Measurements from ENCODE around the gene CTNNA2.
"Not testable (repeated sequence)": the region's sequence is repeated elsewhere in the genome, so short reads cannot be mapped to it uniquely, and the experiment has no call there.

The CTNNA2 gene

GRCh38 chr2:80016171-80016570 lies 503.3 kb downstream of the CTNNA2 start:
- Histone ChIP-seq H3K27me3 (ENCODE audit: control insufficient read depth, insufficient read depth, low read length) (no peaks in the 10 kb centered on the region), H3K4me3 (ENCODE audit: low read length) (no peak overlapping the region), H3K27ac (ENCODE audit: low read depth, low read length) (no peak overlapping the region), H3K36me3 (ENCODE audit: control insufficient read depth, insufficient read depth, low read length) (no peaks in the 10 kb centered on the region), H3K4me1 (ENCODE audit: control insufficient read depth, insufficient read depth, low read length) (no peaks in the 10 kb centered on the region), H3K9ac (ENCODE audit: low read length) (no peak overlapping the region)

GRCh38 chr2:80019571-80020460 lies 507.0 kb downstream of the CTNNA2 start:
- Histone ChIP-seq H3K4me3 (ENCODE audit: low read length) (no peak overlapping the region), H3K4me1 (ENCODE audit: control insufficient read depth, insufficient read depth, low read length) (no peaks in the 10 kb centered on the region), H3K36me3 (ENCODE audit: control insufficient read depth, insufficient read depth, low read length) (no peaks in the 10 kb centered on the region), H3K27ac (ENCODE audit: low read depth, low read length) (no peak overlapping the region), H3K27me3 (ENCODE audit: control insufficient read depth, insufficient read depth, low read length) (no peaks in the 10 kb centered on the region), H3K9ac (ENCODE audit: low read length) (no peak overlapping the region)

GRCh38 chr2:80022018-80022417 lies 509.2 kb downstream of the CTNNA2 start:
- Histone ChIP-seq H3K36me3 (ENCODE audit: control insufficient read depth, insufficient read depth, low read length) (no peaks in the 10 kb centered on the region), H3K9ac (ENCODE audit: low read length) (no peak overlapping the region), H3K27me3 (ENCODE audit: control insufficient read depth, insufficient read depth, low read length) (no peaks in the 10 kb centered on the region), H3K4me1 (ENCODE audit: control insufficient read depth, insufficient read depth, low read length) (no peaks in the 10 kb centered on the region), H3K27ac (ENCODE audit: low read depth, low read length) (no peak overlapping the region), H3K4me3 (ENCODE audit: low read length) (no peak overlapping the region)

GRCh38 chr2:80026040-80026729 lies 513.3 kb downstream of the CTNNA2 start:
- Histone ChIP-seq H3K27ac (ENCODE audit: low read depth, low read length) (no peak overlapping the region), H3K9ac (ENCODE audit: low read length) (no peak overlapping the region), H3K4me1 (ENCODE audit: control insufficient read depth, insufficient read depth, low read length) (no peaks in the 10 kb centered on the region), H3K36me3 (ENCODE audit: control insufficient read depth, insufficient read depth, low read length) (no peaks in the 10 kb centered on the region), H3K27me3 (ENCODE audit: control insufficient read depth, insufficient read depth, low read length) (no peaks in the 10 kb centered on the region), H3K4me3 (ENCODE audit: low read length) (no peak overlapping the region)

GRCh38 chr2:80028051-80028450 lies 515.2 kb downstream of the CTNNA2 start:
- Histone ChIP-seq H3K27ac (ENCODE audit: low read depth, low read length) (no peak overlapping the region), H3K4me1 (ENCODE audit: control insufficient read depth, insufficient read depth, low read length) (no peaks in the 10 kb centered on the region), H3K27me3 (ENCODE audit: control insufficient read depth, insufficient read depth, low read length) (no peaks in the 10 kb centered on the region), H3K9ac (ENCODE audit: low read length) (no peak overlapping the region), H3K36me3 (ENCODE audit: control insufficient read depth, insufficient read depth, low read length) (no peaks in the 10 kb centered on the region), H3K4me3 (ENCODE audit: low read length) (no peak overlapping the region)

- Histone ChIP-seq H3K9ac (ENCODE audit: low read length) (no peak overlapping the region), H3K27ac (ENCODE audit: low read depth, low read length) (no peak overlapping the region), H3K4me1 (ENCODE audit: control insufficient read depth, insufficient read depth, low read length) (no peaks in the 10 kb centered on the region), H3K27me3 (ENCODE audit: control insufficient read depth, insufficient read depth, low read length) (no peaks in the 10 kb centered on the region), H3K36me3 (ENCODE audit: control insufficient read depth, insufficient read depth, low read length) (no peaks in the 10 kb centered on the region), H3K4me3 (ENCODE audit: low read length) (no peak overlapping the region)
Measured at GRCh38 chr2:80028584-80028983, 515.7 kb downstream of the CTNNA2 start.

- Histone ChIP-seq H3K4me3 (ENCODE audit: low read length) (no peak overlapping the region), H3K27me3 (ENCODE audit: control insufficient read depth, insufficient read depth, low read length) (no peaks in the 10 kb centered on the region), H3K4me1 (ENCODE audit: control insufficient read depth, insufficient read depth, low read length) (no peaks in the 10 kb centered on the region)
Measured at GRCh38 chr2:80030135-80030534, 517.3 kb downstream of the CTNNA2 start.

GRCh38 chr2:80032684-80033083 lies 519.8 kb downstream of the CTNNA2 start:
- H3K4me1 ChIP-seq (ENCODE audit: control insufficient read depth, insufficient read depth, low read length); H3K9ac ChIP-seq (ENCODE audit: low read length); H3K27me3 ChIP-seq (ENCODE audit: control insufficient read depth, insufficient read depth, low read length); H3K27ac ChIP-seq (ENCODE audit: low read depth, low read length); H3K36me3 ChIP-seq (ENCODE audit: control insufficient read depth, insufficient read depth, low read length); H3K4me3 ChIP-seq (ENCODE audit: low read length): not testable (repeated sequence)

More at GRCh38 chr2:80030135-80030534, 517.3 kb downstream of the CTNNA2 start:
- no peak overlapping the region for H3K27ac ChIP-seq (ENCODE audit: low read depth, low read length)
- no peaks in the 10 kb centered on the region for H3K36me3 ChIP-seq (ENCODE audit: control insufficient read depth, insufficient read depth, low read length)
- H3K9ac ChIP-seq (ENCODE audit: low read length), result no peak overlapping the region

- Histone ChIP-seq H3K27ac (ENCODE audit: low read depth, low read length) (no peak overlapping the region), H3K4me1 (ENCODE audit: control insufficient read depth, insufficient read depth, low read length) (no peaks in the 10 kb centered on the region), H3K4me3 (ENCODE audit: low read length) (no peak overlapping the region), H3K36me3 (ENCODE audit: control insufficient read depth, insufficient read depth, low read length) (no peaks in the 10 kb centered on the region), H3K27me3 (ENCODE audit: control insufficient read depth, insufficient read depth, low read length) (no peaks in the 10 kb centered on the region), H3K9ac (ENCODE audit: low read length) (no peak overlapping the region)
Measured at GRCh38 chr2:80035749-80036285, 523.0 kb downstream of the CTNNA2 start.

- H3K27ac ChIP-seq (ENCODE audit: low read depth, low read length), result no peak overlapping the region
- no peaks in the 10 kb centered on the region for H3K36me3 ChIP-seq (ENCODE audit: control insufficient read depth, insufficient read depth, low read length)
- H3K4me3 ChIP-seq (ENCODE audit: low read length), result no peak overlapping the region
- no peaks in the 10 kb centered on the region for H3K27me3 ChIP-seq (ENCODE audit: control insufficient read depth, insufficient read depth, low read length)
- H3K9ac ChIP-seq (ENCODE audit: low read length), result no peak overlapping the region
- no peaks in the 10 kb centered on the region for H3K4me1 ChIP-seq (ENCODE audit: control insufficient read depth, insufficient read depth, low read length)
Measured at GRCh38 chr2:80037310-80037709, 524.5 kb downstream of the CTNNA2 start.

GRCh38 chr2:80040226-80040625 lies 527.4 kb downstream of the CTNNA2 start:
- Histone ChIP-seq H3K4me1 (ENCODE audit: control insufficient read depth, insufficient read depth, low read length) (no peaks in the 10 kb centered on the region), H3K27me3 (ENCODE audit: control insufficient read depth, insufficient read depth, low read length) (no peaks in the 10 kb centered on the region), H3K36me3 (ENCODE audit: control insufficient read depth, insufficient read depth, low read length) (no peaks in the 10 kb centered on the region), H3K27ac (ENCODE audit: low read depth, low read length) (no peak overlapping the region), H3K4me3 (ENCODE audit: low read length) (no peak overlapping the region), H3K9ac (ENCODE audit: low read length) (no peak overlapping the region)

- Histone ChIP-seq H3K27me3 (ENCODE audit: control insufficient read depth, insufficient read depth, low read length) (no peaks in the 10 kb centered on the region), H3K36me3 (ENCODE audit: control insufficient read depth, insufficient read depth, low read length) (no peaks in the 10 kb centered on the region), H3K9ac (ENCODE audit: low read length) (no peak overlapping the region), H3K4me3 (ENCODE audit: low read length) (no peak overlapping the region), H3K4me1 (ENCODE audit: control insufficient read depth, insufficient read depth, low read length) (no peaks in the 10 kb centered on the region), H3K27ac (ENCODE audit: low read depth, low read length) (no peak overlapping the region)
Measured at GRCh38 chr2:80042635-80043034, 529.8 kb downstream of the CTNNA2 start.

Measured in rectal smooth muscle tissue (tissue), 1 donor.